GM21576 (cell line): ENCODE data around the gene C22orf31.
"Not testable (repeated sequence)": the region's sequence is repeated elsewhere in the genome, so short reads cannot be mapped to it uniquely, and the experiment has no call there.

Experiments used
- ATAC-seq: cut with Tn5 transposase; IDR thresholded peaks from one replicate; pipeline ENCODE4 v1.9.1; 2021; ENCODE audit warnings: mild to moderate bottlenecking, moderate library complexity; ENCODE audit not compliant: unreplicated experiment

The C22orf31 gene

DNA sequence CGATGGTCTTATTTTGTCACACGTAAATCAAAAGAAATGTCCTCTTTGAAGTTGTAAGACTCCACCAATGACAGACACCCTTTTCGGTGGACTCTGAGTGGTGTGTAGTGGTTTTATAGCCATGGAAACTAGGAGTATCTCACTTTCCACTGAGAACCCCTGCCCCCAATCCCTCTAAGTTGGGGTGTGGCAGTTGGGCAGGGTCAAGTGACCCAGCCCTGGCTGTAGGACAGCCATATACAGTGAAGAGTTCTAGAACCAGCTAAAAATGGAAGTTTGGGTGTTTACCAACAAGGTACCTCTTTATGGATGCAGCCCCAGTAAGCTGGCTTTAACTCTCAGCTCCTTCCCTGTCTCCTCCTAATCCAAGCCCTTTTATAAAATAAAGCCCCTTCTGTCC lies 5.2 kb downstream of the C22orf31 start:
- ATAC-seq: no peak

DNA sequence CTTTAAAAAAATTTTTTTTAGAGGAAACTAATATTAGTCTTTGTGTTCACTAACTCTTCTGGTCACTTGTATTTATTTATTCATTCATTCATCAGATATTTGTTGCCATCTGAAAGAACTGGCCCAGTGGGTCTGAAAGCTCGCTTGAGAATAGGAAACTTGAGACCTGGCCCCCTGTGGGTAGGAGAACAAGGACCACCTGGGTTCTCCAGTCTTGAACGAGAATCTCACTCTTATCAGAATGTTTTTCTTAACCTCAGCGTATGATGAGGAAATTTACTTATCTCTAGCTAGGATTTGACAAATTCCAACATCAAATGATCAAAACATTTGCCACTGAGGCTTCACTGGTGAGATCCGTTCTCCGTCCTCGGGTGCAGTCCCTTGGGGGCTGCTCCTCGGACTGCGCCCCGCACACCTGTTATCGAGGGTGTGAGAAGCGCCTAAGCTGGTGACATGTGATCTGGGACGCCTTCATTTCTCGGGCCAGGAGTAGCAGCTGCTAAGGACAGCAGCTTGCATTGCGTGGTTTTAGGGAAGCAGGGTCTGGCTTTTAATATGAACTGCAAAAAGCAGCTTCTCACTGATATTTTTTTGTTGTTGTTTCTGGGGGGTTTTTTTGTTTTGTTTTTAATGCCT lies 6.3 kb downstream of the C22orf31 start:
- no peak for ATAC-seq

DNA sequence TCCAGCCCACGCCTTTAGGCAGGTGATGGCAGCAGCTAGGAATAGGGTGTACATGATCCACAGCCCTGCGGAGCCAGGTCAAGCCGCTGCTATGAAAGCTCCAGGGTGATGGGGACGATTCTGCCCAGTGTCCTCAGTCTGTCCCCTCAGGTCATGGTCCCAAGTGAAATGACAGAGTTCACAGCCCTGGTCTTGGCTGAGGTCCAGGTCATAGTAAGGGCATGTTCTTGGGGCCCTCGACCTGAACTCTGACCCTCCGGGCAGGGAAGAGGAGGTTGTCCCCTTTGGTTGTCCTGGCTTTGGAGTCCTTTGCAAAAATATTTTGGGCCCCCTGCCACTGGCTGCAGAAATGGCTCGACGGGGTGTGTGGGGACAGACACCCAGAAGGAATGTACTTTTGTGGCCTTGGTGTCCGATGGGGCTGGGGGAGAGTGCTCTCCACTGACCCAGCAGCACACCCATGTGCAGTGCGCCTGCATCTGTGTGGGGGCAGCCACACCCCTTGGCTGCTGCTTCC lies 7.3 kb downstream of the C22orf31 start:
- ATAC-seq: no peak

DNA sequence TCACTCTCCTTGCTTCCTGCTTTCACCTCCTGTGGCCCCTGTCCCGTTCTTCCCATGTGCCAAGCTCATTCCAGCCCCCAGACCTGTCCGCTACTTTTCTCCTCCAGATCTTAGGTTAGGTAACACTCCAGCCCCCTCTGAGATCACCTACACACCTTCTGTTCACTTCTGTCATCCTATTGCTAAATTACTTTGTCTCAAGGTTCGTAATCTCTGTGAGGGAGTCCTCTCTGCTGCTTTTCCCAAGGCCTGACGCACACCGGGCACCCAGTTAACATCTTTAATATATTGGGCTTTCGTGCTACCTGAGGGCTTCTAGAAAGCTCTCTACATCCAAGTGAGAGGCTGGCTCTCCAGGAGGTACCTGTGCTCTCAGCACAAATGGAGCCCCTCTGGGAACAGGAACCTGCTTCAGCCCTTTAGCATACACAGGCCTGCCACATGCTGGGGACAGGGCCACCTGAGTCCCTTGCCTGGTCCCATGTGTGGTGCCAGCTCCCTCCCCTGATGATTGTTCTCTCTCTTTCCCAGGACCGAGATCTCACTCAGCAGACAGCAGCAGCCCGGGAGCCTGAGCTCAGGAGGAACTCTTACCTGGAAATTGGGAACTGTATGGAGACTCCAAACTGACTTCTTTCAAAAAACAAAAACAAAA lies 8.5 kb downstream of the C22orf31 start:
- no peak for ATAC-seq

DNA sequence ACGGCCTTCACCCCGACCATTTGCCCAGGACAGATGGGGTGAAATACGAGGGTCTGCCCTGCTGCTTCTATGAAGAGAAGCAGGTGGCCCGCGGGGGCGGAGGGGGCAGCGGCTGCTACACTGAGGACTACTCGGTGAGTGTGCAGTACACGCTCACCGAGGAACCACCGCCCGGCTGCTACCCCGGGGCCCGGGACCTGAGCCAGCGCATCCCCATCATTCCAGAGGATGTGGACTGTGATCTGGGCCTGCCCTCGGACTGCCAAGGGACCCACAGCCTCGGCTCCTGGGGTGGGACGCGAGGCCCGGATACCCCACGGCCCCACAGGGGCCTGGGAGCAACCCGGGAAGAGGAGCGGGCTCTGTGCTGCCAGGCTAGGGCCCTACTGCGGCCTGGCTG lies 11.2 kb downstream of the C22orf31 start:
- ATAC-seq: no peak

DNA sequence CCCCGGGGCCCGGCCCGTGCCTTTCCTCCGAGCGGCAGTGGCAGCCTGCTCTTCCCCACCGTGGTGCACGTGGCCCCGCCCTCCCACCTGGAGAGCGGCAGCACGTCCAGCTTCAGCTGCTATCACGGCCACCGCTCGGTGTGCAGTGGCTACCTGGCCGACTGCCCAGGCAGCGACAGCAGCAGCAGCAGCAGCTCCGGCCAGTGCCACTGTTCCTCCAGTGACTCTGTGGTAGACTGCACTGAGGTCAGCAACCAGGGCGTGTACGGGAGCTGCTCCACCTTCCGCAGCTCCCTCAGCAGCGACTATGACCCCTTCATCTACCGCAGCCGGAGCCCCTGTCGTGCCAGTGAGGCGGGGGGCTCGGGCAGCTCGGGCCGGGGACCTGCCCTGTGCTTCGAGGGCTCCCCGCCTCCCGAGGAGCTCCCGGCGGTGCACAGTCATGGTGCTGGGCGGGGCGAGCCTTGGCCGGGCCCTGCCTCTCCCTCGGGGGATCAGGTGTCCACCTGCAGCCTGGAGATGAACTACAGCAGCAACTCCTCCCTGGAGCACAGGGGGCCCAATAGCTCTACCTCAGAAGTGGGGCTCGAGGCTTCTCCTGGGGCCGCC lies 11.9 kb downstream of the C22orf31 start:
- ATAC-seq: no peak

DNA sequence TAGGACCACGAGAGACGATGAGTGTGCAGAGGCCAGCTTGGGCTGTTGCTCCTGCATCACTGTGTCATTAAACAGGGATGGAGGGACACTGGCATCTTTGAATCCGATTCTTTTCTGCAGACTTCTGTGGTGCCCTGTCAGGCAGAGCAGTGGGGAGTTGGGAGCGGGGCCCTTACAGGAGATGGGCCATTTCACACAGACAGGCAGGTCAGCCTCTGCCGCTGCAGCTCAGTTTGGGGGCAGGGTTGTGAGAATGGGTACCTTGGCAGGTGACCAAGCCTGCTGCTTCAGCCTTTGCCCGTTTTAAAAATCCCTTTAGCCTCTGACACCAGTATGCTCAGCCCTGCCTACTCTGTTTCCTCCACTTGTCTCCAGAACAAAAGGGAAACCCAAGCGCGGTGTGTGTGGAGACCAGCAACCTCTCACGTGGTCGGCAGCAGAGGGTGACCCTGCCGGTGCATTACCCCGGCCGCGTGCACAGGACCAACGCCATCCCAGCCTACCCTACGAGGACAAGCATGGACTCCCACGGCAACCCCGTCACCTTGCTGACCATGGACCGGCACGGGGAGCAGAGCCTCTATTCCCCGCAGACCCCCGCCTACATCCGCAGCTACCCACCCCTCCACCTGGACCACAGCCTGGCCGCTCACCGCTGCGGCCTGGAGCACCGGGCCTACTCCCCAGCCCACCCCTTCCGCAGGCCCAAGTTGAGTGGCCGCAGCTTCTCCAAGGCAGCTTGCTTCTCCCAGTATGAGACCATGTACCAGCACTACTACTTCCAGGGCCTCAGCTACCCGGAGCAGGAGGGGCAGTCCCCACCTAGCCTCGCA lies 12.6 kb downstream of the C22orf31 start:
- ATAC-seq: no peak

DNA sequence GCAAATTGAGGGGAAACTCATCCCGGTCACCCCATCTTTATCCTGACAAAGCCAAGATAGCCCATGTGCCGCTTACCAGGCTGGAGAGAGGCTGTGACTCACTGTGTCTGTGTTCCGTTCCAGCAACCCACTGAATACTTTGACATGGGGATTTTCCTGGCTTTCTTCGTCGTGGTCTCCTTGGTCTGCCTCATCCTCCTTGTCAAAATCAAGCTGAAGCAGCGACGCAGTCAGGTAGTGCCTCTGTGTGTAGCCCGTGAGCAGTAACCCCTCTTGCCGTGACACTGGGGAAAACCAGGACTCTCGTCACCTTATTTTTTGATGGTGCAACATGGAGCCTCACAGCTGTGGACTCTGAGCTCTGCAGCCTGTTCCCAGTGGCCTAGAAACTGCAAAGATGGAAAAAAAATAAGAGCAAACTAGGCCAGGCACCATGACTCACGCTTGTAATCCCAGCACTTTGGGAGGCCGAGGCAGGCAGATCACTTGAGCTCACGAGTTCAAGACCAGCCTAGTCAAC lies 16.9 kb downstream of the C22orf31 start:
- no peak for ATAC-seq

DNA sequence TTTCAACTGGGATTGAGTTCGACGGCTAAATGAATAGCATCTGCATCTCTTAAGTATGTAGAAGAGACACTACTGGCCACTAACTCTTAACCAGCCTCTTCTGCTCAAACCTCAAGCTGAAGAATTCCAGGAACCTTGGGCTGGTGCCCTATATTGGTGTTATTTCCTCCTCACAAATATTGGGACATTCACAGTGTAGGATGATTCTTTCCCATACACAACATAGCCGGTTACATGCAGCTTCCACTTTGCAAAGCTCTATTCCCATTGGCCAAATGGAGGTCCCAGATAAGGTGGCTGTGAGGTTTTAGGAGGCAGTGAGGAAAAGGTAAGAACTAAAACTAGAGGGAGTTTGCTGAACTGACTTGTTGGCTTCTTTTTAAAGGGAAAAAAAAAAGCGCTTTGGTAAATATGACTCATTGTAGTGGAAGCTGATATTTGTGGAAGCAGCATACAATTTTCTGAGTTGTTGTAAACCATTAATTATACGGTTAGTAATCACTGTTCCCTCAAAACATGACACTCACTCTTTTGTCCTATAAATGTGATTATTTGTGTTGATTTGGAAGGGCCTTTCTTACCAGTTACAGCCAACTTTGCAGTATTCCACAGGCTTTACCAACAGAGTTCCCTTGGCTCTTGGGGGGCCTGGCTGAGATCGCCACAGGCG lies 17.6 kb downstream of the C22orf31 start:
- ATAC-seq: no peak

DNA sequence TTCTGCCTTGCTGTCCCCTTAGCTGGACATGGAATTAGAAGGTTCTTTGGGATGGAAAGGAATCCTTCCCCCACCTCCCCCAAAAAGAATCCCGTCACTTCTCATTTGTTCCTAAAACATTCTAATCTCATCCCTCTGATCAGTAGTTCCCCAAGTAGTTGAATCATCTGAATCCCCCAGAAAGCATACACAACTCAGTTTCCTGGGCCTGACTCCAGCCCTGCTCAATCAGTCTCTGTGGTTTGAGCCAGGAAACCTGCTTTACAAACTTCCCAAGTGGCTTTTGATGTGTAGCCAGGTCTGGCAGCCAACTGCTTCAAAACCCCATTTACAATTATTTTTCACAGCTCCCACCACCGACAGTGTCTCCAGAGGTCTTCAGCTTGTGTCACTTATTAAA lies 20.2 kb downstream of the C22orf31 start:
- no peak for ATAC-seq

DNA sequence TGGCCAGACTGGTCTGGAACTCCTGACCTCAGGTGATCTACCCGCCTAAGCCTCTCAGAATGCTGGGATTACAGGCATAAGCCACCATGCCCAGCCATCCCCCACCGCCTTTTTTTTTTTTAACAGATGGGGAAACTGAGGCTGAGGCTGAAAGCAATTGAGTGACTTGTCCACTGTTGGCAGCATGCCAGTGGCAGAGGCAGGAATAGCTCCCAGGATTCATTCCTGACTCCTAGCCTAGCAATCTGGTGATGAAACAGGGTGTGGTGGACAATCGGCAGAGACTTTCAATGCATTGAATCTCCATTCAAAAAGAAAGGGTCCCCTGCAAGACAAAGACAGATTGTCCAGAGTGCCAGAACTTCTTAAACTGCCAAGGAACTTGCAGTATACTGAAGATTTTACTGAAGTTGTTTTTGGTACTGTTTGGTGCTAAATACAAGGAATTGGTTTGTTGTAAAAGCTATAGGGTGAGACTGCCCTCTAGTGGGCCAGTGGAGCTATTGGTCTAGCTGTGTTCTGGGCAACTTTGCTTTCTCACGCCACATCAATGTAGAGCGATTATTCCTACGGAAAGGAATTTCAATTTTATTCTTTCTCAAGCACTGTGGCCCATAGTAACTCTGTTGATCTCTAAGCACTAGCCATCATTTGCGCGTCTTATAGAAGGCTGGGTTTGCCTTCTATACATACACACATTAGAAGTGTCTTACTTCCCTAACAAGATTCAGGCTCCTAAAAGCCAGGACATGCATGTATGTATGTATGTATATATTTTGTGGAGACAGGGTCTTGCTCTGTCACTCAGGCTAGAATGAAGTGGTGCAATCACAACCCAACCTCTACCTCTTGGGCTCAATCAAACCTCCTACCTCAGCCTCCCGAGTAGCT lies 21.0 kb downstream of the C22orf31 start:
- ATAC-seq: no peak

DNA sequence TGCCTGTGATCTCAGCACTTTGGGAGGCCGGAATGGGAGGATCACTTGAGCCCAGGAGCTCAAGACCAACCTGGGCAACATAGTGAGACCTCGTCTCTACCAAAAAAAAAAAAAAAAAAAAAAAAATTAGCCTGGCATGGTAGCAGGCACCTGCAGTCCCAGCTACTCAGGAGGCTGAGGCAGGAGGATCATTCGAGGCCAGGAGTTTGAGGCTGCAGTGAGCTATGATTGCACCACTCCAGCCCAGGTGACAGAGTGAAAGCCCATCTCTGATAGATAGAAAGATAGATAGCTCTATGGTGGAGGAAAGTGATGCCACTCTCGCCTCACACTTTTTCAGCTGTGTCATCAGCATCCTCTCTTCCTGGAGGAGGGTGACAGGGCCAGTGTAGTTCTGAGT lies 21.9 kb downstream of the C22orf31 start:
- ATAC-seq: not testable (repeated sequence)

DNA sequence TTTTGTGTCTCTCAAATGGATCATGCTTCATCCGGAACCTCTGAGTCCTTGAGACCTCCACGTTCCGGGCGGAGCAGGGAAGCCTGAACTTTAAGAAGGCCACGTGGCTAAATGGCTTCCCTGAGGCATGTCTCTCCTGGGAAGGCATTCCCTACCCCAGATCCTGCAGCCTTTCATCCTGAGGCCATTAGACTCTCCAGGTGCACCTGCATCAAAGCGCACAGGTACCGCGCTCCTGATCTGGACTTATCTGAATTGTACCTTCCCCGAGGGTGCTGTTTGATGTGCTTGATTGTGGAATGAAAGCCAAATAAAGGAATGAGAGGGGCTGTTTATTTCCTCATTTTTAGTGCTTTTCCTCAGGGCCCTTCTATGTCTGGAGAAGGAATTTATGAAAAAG lies 22.5 kb downstream of the C22orf31 start:
- ATAC-seq: no peak

DNA sequence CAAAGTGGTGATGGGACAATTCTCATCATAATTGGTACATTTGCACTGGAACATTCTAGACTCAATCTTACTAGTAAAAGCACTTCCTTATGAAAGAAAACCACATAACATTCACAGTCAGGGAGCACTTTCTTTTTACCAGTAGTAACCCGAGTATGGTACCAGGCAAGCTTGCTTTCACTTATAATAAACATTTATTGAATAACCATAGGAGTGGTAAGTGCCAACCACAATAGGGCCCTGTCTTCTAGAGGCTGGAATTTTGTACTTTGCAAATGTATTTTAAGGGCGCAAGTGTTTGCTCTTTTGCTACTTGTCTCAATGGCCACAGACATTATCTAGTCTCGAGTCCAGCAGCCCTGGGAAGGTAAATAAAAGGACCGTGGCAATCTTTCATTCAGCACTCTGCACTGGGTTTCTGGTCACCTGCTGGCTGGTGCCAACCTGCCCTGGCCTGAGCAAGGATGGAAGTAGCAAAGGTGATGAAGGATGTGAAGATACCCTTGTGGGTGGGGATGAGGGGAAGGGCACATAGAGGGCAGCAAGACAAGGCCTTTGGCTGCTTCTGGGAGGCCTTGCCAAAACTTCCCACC lies 24.2 kb downstream of the C22orf31 start:
- no peak for ATAC-seq

DNA sequence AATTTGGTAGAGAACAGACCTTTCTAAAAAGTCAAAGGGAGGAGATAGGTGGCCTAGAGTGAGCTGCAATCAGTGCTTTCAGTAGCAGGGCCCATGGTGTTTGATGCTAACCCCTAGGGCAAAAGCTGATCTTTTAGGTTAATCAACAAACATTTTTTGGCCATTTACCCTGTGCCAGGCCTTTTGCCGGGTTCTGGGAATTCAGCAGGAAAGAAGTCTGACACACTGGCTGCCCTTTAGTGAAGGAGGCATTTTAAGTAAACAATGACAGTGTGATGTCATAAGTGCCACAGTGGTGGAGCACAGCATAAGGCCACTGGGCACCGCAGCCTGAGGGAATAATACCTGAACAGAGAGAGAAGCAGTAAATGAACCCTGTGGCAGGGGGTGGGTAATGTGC lies 29.0 kb downstream of the C22orf31 start:
- ATAC-seq: no peak

DNA sequence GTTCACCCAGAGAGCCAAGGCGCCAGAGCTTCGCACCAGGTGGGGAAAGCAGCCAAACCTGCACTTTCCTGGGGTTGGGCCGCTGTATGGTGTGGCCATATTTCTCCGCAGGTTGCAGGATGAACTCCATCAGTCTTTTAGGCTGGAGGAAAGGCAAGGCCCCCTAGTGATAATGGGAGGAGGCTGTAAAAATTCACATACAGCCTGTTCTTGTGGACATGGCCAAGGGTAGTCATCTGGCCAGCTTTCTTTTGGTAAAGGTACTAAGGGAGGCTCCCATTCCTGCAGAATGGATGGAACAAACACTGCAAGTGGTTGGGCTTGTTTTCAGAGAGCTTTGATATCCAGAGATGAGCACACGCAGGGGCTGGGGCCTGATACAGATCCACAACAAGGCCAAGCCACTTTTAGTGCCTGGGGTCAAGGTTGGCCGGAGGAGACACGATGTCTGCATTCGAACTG lies 29.6 kb downstream of the C22orf31 start:
- no peak for ATAC-seq

DNA sequence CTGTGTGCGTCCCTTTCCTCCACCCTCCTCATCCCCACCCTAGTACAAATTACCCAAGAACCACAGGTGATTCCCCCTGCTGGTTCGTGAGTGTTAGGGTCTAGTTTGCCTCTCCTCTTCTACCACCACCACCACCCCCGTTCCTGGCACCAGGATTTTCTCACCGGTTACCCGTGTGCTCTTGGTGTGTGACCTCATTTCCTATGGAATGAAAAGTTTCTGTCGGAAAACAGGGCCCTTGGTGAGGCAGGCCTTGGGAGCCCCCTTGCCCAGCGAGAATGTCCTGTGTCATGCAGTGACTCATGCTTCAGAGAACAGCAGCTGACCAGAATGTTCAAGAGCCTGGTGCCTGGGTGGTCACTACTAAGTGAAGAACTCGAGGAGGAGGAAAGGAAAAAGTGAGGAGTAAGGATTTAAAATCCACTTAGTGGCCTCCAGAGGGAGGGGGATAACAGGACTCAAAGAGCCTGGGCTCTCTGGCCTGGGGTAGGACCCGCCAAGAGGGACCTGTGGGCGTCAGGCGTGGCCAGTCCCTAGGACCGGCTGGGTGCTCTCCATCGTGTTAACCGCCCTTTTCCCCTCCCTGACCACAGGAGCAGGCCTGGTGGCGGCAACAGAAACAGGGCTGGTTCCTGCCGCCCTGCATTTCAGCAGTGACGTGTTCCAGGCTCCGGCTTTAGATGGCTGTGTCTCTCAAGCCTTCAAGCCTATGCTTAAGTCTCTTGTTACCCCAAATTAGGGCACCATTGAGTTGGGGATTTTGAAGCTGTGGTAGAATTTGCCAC lies 30.2 kb downstream of the C22orf31 start:
- no peak for ATAC-seq

DNA sequence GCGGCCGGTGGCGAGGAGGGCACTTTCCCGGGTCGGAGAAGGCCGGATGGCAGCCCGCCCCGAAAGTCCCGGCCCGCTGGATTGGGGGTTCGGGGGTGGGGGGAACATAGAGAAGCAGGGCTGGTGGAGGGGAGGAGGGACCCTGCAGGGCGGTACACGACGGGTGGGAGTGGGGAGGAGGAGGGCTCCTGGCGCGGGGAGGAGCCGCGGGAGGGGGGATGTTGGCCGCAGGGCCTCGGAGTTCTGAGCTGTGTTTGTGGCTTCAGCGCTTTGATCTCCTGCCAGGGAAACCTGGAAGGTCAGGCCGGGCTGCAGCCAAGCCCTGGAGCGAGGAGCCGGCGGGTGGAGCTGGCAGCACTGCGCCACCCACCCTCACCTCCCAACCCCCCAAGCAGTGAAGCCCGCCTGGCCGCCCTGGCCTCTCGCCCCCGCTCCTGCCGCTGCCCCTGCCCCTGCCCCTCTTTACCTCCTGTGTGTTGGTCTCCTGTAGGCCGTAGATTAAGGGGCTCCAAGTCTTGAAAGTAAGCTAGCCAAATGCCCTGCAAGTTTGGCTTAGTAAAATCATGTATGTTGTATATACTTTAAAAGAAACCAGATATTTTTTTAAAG lies 30.9 kb downstream of the C22orf31 start:
- ATAC-seq: no peak
